AG04449 (cell line): ENCODE data around the gene ZNF519.
A peak's percentile ranks its signal among the peaks of the same experiment; 100 is the strongest.

Source experiments
- CTCF ChIA-PET: fragments of 350-600 bp; formaldehyde crosslinking; extraction: SDS; loops from one replicate; lab custom pipeline; 2021; ENCODE audit warnings: antibody characterized with exemption; lab: Yijun Ruan, JAX
- POLR2A ChIA-PET: fragments of 400-600, 350-600 bp; formaldehyde crosslinking; extraction: SDS; loops from one replicate; lab custom pipeline; 2020; ENCODE audit warnings: antibody characterized with exemption, inconsistent platforms; lab: Yijun Ruan, JAX
- DNase-seq: peaks from one replicate; pipeline ENCODE4 v3.0.0-alpha.2; 2010; ENCODE audit warnings: low read depth, low spot score
- H3K4me3 ChIP-seq: 2 replicates; pipeline ENCODE4 v1.5.1; 2011; ENCODE audit warnings: low read depth, mild to moderate bottlenecking, control low read depth, low read length
- TF ChIP-seq, protein P1 (sequence below): IDR thresholded peaks from one replicate; pipeline ENCODE4 v1.5.1; 2011; ENCODE audit warnings: mild to moderate bottlenecking, moderate library complexity, low read length, control low read depth, inconsistent platforms; ENCODE audit not compliant: insufficient read depth; ENCODE audit errors: missing control alignments

ZNF519 gene

DNA sequence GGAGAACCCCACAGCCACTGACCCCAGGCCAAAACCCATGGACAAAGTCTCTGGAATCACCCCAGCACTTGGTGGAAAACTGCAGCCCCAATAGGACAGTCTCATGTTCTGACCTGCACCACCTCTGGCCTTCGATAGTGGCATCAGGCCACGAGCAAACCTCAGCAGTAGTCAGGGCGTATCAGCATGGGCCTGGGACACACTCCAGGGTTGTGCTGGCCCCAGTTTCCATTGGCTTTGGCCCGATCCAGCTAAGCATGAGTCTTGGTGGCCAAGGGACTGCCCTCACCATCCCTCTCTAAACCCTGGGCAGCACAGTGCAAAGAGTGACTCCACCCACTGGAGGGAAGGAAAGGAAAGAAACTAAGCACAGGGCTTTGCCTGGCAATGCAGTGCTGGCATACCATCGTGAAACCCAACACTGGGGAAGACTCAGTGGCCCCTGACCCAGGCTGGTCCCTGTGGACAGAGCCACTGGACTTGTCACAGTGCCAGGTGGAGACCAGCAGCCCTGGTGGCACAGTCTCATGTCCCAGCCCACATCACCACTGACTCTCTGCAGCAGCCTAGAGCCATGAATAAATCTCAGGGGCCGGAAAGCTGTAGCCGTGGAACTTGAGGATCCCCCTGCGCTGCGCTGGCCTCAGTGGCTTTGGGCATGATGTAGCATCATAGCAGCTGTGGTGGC, 46.3 kb downstream of the ZNF519 start:
- TF ChIP-seq, protein P1, sequence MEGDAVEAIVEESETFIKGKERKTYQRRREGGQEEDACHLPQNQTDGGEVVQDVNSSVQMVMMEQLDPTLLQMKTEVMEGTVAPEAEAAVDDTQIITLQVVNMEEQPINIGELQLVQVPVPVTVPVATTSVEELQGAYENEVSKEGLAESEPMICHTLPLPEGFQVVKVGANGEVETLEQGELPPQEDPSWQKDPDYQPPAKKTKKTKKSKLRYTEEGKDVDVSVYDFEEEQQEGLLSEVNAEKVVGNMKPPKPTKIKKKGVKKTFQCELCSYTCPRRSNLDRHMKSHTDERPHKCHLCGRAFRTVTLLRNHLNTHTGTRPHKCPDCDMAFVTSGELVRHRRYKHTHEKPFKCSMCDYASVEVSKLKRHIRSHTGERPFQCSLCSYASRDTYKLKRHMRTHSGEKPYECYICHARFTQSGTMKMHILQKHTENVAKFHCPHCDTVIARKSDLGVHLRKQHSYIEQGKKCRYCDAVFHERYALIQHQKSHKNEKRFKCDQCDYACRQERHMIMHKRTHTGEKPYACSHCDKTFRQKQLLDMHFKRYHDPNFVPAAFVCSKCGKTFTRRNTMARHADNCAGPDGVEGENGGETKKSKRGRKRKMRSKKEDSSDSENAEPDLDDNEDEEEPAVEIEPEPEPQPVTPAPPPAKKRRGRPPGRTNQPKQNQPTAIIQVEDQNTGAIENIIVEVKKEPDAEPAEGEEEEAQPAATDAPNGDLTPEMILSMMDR, result no peak
- ChIA-PET POLR2A (no interaction called here), CTCF (interaction anchor here (1.1 to 3.9 kb wide), 11 partner anchors 8 to 273 kb away, joined by 4 to 58 read pairs (median 9); partner anchors contain the start of gene MC5R)
- no peak overlapping the region for H3K4me3 ChIP-seq
- no peak for DNase-seq

DNA sequence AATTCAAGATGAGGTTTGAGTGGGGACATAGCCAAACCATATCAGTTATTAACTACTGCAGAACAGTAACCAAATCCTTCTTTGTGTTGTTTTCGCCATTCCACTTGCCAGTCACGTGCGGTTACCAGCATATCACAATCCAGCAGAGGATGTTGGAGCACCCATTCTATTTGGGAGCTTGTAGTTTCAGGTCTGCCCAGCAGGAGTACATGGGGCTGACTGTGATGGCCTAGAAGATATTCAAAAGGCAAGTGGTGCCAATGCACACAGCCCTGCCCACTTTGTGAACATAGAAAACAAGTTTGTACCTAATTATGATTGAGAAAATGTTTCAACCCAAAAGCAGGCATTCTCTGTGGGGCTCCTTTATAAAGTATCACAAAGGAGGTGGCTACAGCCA, 57.0 kb downstream of the ZNF519 start:
- DNase-seq, result no peak
- no peak overlapping the region for H3K4me3 ChIP-seq
- TF ChIP-seq, protein P1, result no peak
- ChIA-PET POLR2A (interaction anchor here (0.7 kb wide), 1 partner anchor 518 kb away, joined by 3 read pairs; no protein-coding TSS in a partner anchor), CTCF (no interaction called here)

DNA sequence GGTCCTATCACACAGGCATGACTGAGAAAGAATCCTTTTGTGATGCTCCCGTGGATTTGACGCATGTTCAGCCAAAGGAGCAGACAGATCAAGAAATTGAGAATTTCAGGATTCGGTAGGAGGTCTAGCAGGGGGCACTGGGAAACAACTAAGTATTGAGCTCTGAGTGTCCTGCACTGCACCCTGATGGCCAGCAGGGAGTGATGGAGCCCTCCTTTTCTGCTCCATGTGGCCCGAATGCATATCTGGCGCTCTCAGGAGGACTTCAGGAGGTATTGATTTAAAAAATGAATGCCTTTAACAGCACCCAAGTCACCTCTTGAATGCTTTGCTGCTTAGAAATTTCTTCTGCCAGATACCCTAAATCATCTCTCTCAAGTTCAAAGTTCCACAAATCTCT, 58.0 kb downstream of the ZNF519 start:
- no peak for DNase-seq
- TF ChIP-seq, protein P1, result peak; percentile 2
- ChIA-PET POLR2A (interaction anchor here (0.7 kb wide), 1 partner anchor 517 kb away, joined by 3 read pairs; no protein-coding TSS in a partner anchor), CTCF (no interaction called here)
- no peak overlapping the region for H3K4me3 ChIP-seq

DNA sequence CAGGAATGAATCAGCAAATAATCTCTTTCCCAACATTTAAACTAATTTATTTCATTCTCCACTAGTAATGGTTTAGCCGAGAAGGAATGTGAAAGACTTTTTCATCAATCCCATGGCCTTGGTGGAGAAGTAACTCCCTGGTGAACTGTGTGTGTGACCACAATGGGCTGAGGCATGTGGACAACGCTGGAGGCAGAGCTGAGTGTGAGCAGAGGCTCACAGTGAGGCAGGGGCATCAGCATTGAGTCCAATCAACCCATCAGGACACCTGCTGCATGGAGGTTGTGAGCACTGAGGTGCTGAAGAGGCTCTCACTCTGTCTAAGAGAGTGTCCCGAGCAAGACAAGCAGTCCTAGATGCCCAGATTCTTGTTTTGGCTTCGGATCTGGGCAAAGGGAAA, 78.6 kb downstream of the ZNF519 start:
- CTCF ChIA-PET, result interaction anchor here (1.2 kb wide), 1 partner anchor 9 kb away, joined by 3 read pairs; no protein-coding TSS in a partner anchor
- no peak for DNase-seq
- POLR2A ChIA-PET, result no interaction called here
- TF ChIP-seq, protein P1, result no peak
- H3K4me3 ChIP-seq, result no peak overlapping the region
